HepG2 (cell line): ENCODE data around the gene NOL4L. TPM values are rescaled to one million over a fixed set of nuclear protein-coding genes. Genes with fewer than 3 reads are reported as not detected.
A peak's percentile ranks its signal among the peaks of the same experiment; 100 is the strongest.

Experiments used
- FOXK2 ChIP-seq: fragments of 450-650 bp; IDR thresholded peaks from 2 replicates; pipeline ENCODE4 v1.6.1; 2016
- GATAD2A ChIP-seq: IDR thresholded peaks from 2 replicates; pipeline ENCODE4 v1.6.1; 2016
- KAT8 ChIP-seq: IDR thresholded peaks from 2 replicates; pipeline ENCODE4 v1.6.1; 2016; ENCODE audit warnings: missing genetic modification reagents, missing compliant biosample characterization
- KLF6 ChIP-seq: IDR thresholded peaks from 2 replicates; pipeline ENCODE4 v1.8.0; 2016; ENCODE audit warnings: missing biosample characterization, missing genetic modification reagents
- RAD21 ChIP-seq: fragments of 450-650 bp; formaldehyde crosslinking; IDR thresholded peaks from 2 replicates; pipeline ENCODE4 v1.5.0; 2020; ENCODE audit warnings: mild to moderate bottlenecking
- SAP130 ChIP-seq: IDR thresholded peaks from 2 replicates; pipeline ENCODE4 v1.6.1; 2016; ENCODE audit warnings: low read depth
- SCMH1 ChIP-seq: sonication (generic); formaldehyde crosslinking; IDR thresholded peaks from 2 replicates; pipeline ENCODE4 v1.9.0; 2021; ENCODE audit warnings: missing genetic modification reagents, mild to moderate bottlenecking, borderline replicate concordance
- SYNCRIP ChIP-seq: fragments of 200-400 bp; formaldehyde crosslinking; IDR thresholded peaks from 2 replicates; pipeline ENCODE4 v1.6.1; 2018; ENCODE audit warnings: mild to moderate bottlenecking, low read depth, low read length; ENCODE audit not compliant: insufficient read depth
- ZFP90 ChIP-seq: sonication (generic); formaldehyde crosslinking; IDR thresholded peaks from 2 replicates; pipeline ENCODE4 v1.8.0; 2022; ENCODE audit warnings: missing genetic modification reagents, mild to moderate bottlenecking, inconsistent platforms, borderline replicate concordance
- ZMAT3 ChIP-seq: sonication (generic); formaldehyde crosslinking; conservative IDR thresholded peaks from 2 replicates; pipeline ENCODE4 v1.7.0; 2021; ENCODE audit warnings: missing genetic modification reagents
- ZNF337 ChIP-seq: sonication (generic); formaldehyde crosslinking; IDR thresholded peaks from 2 replicates; pipeline ENCODE4 v1.5.1; 2020; ENCODE audit warnings: missing genetic modification reagents, low read depth, mild to moderate bottlenecking, borderline replicate concordance
- ZNF451 ChIP-seq: sonication (generic); formaldehyde crosslinking; IDR thresholded peaks from 2 replicates; pipeline ENCODE4 v1.5.0; 2020; ENCODE audit warnings: mild to moderate bottlenecking, missing genetic modification reagents
- ZNF501 ChIP-seq: sonication (generic); formaldehyde crosslinking; IDR thresholded peaks from 2 replicates; pipeline ENCODE4 v1.5.1; 2020; ENCODE audit warnings: mild to moderate bottlenecking, moderate library complexity, missing genetic modification reagents
- ZNF556 ChIP-seq: sonication (generic); formaldehyde crosslinking; IDR thresholded peaks from 2 replicates; pipeline ENCODE4 v1.4.0; 2020; ENCODE audit warnings: mild to moderate bottlenecking, missing genetic modification reagents, borderline replicate concordance
- ZNF616 ChIP-seq: sonication (generic); formaldehyde crosslinking; IDR thresholded peaks from 2 replicates; pipeline ENCODE4 v1.5.0; 2020; ENCODE audit warnings: low read depth, mild to moderate bottlenecking, missing genetic modification reagents
- ZNF766 ChIP-seq: sonication (generic); formaldehyde crosslinking; IDR thresholded peaks from 2 replicates; pipeline ENCODE4 v1.5.0; 2020; ENCODE audit warnings: missing genetic modification reagents, borderline replicate concordance
- ZNF878 ChIP-seq: sonication (generic); formaldehyde crosslinking; IDR thresholded peaks from 2 replicates; pipeline ENCODE4 v1.8.1; 2023; ENCODE audit warnings: mild to moderate bottlenecking, missing genetic modification reagents, moderate library complexity
- ZSCAN21 ChIP-seq: sonication (generic); formaldehyde crosslinking; IDR thresholded peaks from 2 replicates; pipeline ENCODE4 v1.8.0; 2022; ENCODE audit warnings: mild to moderate bottlenecking, missing genetic modification reagents, moderate library complexity, borderline replicate concordance
- polyA plus RNA-seq, 8 experiments: library from polyadenylated mRNA; depleted of rRNA in 3 of 8; stranded (reverse) in 7 of 8; unstranded in 1 of 8; fragments of >200 nt; fragmentation: Illumina TruSeq in 4 of 8; extraction: Trizol in 4 of 8; gene quantifications; 2 replicates each; pipeline versions ENCODE4 v1.2.1 to v1.2.3, GENCODE V29; 2011 to 2016; ENCODE audit warnings: low read depth in 4 of 8, missing spikeins in 1 of 8, mixed read lengths in 1 of 8; ENCODE audit not compliant: insufficient read depth in 1 of 8
- total RNA-seq, 5 experiments: library from RNA; depleted of rRNA; stranded (reverse); fragments of >200 nt; fragmentation: Illumina TruSeq; extraction: Trizol; gene quantifications; 2 replicates each; pipeline ENCODE4 v1.2.3, GENCODE V29; 2016; ENCODE audit warnings: low read depth in 1 of 5
- TF ChIP-seq, protein P1 (sequence below): sonication (generic); formaldehyde crosslinking; IDR thresholded peaks from 2 replicates; pipeline ENCODE4 v1.9.0; 2022; ENCODE audit warnings: missing genetic modification reagents, mild to moderate bottlenecking, borderline replicate concordance
- TF ChIP-seq, protein P2 (sequence below), 2 experiments: sonication (generic) in 1 of 2; formaldehyde crosslinking in 1 of 2; IDR thresholded peaks; 2 replicates each; pipeline versions ENCODE4 v1.4.0 to v1.6.1; 2018 to 2020; ENCODE audit warnings: missing genetic modification reagents in 2 of 2, borderline replicate concordance in 1 of 2, low read depth in 1 of 2, mild to moderate bottlenecking in 1 of 2, missing biosample characterization in 1 of 2
- TF ChIP-seq, protein P3 (sequence below): sonication (generic); formaldehyde crosslinking; IDR thresholded peaks from 2 replicates; pipeline ENCODE4 v1.8.0; 2022; ENCODE audit warnings: mild to moderate bottlenecking, missing genetic modification reagents, moderate library complexity

NOL4L gene
- total and polyA plus RNA-seq, 2 of the 13 experiments (the other 11 are each of a cell fraction or from before 2014, with no cell fraction given) = 16.6 to 35.4 TPM

DNA sequence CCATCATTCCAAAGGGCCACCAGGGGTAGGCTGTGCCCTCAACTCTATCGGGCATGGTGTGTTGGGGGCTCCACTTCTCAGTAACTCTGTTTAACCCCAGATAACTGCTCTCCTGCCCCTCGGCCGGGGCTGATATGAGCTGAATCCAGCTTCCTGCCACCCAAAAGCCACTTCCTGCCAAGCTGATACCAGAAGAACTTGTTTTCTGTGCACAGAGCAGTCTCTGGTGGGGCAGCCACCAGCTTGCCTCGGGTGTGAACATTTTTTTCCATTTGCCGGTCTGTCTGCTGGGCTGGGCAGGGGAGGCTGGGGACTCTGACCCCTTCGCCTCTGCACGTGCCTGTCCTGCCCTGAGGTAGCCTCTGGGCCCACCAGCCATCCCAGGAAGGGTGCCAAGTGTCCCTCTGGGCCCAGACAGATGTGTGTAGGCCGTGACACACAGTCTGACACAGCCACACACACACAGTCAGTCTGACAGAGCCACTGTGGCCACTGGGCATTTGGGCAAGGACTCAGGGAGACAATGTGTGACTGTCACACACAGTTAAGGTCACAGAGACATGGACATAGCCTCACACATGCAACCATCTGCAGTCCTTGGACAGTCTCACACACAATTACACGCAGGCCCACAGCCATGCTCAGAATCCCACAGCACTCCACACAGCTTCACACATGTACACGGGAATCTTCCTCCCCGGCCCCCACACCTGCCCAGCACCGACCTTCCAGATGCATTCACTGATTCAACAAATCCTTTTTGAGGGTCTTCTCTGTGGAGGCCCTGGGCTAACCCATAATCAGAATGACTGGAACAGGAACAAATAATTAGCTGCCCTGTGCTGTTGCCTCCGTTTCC lies 45.1 kb downstream of the NOL4L start (continued):
- TF ChIP-seq ZNF337 (CRISPR knock-in tag) = 0 out of 2 replicates have a peak, but pooled peaks have one; percentile 66
- TF ChIP-seq ZNF501 (CRISPR knock-in tag) = 0 out of 2 replicates have a peak, but pooled peaks have one; percentile 15
- TF ChIP-seq ZNF556 (CRISPR knock-in tag) = peak; percentile 97
- peak; percentile 69; the same call in 1 of the 2 replicates for TF ChIP-seq ZNF766 (CRISPR knock-in tag)
- TF ChIP-seq ZSCAN21 (CRISPR knock-in tag) = peak; percentile 90
- TF ChIP-seq SCMH1 (CRISPR knock-in tag) = no peak
- no peak for TF ChIP-seq FOXK2
- peak; percentile 76; the same call in 1 of the 2 replicates for TF ChIP-seq ZNF878 (CRISPR knock-in tag)
- TF ChIP-seq, protein P1, sequence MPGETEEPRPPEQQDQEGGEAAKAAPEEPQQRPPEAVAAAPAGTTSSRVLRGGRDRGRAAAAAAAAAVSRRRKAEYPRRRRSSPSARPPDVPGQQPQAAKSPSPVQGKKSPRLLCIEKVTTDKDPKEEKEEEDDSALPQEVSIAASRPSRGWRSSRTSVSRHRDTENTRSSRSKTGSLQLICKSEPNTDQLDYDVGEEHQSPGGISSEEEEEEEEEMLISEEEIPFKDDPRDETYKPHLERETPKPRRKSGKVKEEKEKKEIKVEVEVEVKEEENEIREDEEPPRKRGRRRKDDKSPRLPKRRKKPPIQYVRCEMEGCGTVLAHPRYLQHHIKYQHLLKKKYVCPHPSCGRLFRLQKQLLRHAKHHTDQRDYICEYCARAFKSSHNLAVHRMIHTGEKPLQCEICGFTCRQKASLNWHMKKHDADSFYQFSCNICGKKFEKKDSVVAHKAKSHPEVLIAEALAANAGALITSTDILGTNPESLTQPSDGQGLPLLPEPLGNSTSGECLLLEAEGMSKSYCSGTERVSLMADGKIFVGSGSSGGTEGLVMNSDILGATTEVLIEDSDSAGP (CRISPR knock-in tag) = peak; percentile 69; the same call in 1 of the 2 replicates
- TF ChIP-seq, protein P2, sequence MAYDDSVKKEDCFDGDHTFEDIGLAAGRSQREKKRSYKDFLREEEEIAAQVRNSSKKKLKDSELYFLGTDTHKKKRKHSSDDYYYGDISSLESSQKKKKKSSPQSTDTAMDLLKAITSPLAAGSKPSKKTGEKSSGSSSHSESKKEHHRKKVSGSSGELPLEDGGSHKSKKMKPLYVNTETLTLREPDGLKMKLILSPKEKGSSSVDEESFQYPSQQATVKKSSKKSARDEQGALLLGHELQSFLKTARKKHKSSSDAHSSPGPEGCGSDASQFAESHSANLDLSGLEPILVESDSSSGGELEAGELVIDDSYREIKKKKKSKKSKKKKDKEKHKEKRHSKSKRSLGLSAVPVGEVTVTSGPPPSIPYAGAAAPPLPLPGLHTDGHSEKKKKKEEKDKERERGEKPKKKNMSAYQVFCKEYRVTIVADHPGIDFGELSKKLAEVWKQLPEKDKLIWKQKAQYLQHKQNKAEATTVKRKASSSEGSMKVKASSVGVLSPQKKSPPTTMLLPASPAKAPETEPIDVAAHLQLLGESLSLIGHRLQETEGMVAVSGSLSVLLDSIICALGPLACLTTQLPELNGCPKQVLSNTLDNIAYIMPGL (CRISPR knock-in tag; IDR thresholded peaks at IDR 0.05; ENCODE audit: borderline replicate concordance in 1 of 2, low read depth in 1 of 2) = 0 out of 4 replicates have a peak, but pooled peaks have one; percentile 42 to 76
- TF ChIP-seq ZNF616 (CRISPR knock-in tag) = peak; percentile 74; the same call in 1 of the 2 replicates
- peak; percentile 92 for TF ChIP-seq ZMAT3 (CRISPR knock-in tag)
- no peak for TF ChIP-seq SYNCRIP
- TF ChIP-seq KAT8 = no peak
- TF ChIP-seq SAP130 (CRISPR knock-in tag) = peak; percentile 79
- peak; percentile 64; the same call in 1 of the 2 replicates for TF ChIP-seq RAD21
- TF ChIP-seq ZFP90 = peak; percentile 87; the same call in 1 of the 2 replicates
- TF ChIP-seq, protein P3, sequence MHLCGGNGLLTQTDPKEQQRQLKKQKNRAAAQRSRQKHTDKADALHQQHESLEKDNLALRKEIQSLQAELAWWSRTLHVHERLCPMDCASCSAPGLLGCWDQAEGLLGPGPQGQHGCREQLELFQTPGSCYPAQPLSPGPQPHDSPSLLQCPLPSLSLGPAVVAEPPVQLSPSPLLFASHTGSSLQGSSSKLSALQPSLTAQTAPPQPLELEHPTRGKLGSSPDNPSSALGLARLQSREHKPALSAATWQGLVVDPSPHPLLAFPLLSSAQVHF (CRISPR knock-in tag) = peak; percentile 61; the same call in 1 of the 2 replicates
- peak; percentile 98 for TF ChIP-seq ZNF451
- TF ChIP-seq GATAD2A (CRISPR knock-in tag) = peak; percentile 93
- no peak for TF ChIP-seq KLF6 (CRISPR knock-in tag)
